DOHH2 (cell line): ENCODE data around the gene COA8.

ENCODE experiments used
- H3F3A ChIP-seq: fragments of 200-600 bp; sonication (generic), shearing (Covaris generic); 2 replicates; pipeline ENCODE4 v1.6.0; 2016; ENCODE audit warnings: antibody characterized with exemption, mild to moderate bottlenecking; ENCODE audit not compliant: control insufficient read depth, insufficient read depth
- H3K27ac ChIP-seq: fragments of 200-600 bp; sonication (generic); 2 replicates; pipeline ENCODE4 v1.5.1; 2014; ENCODE audit warnings: low read depth, mild to moderate bottlenecking, low read length, moderate library complexity
- H3K27me3 ChIP-seq: fragments of 200-600 bp; sonication (generic); 2 replicates; pipeline ENCODE4 v1.6.1; 2014; ENCODE audit warnings: mild to moderate bottlenecking, low read length, mixed read lengths; ENCODE audit not compliant: control insufficient read depth
- H3K36me3 ChIP-seq: fragments of 200-600 bp; sonication (generic); 2 replicates; pipeline ENCODE4 v1.6.1; 2014; ENCODE audit warnings: mild to moderate bottlenecking, low read length, moderate library complexity, mixed read lengths; ENCODE audit not compliant: control insufficient read depth
- H3K4me1 ChIP-seq: fragments of 200-600 bp; sonication (generic); 2 replicates; pipeline ENCODE4 v1.6.1; 2014; ENCODE audit warnings: mild to moderate bottlenecking, low read length, mixed read lengths; ENCODE audit not compliant: control insufficient read depth
- H3K4me2 ChIP-seq: fragments of 200-600 bp; sonication (generic); 2 replicates; pipeline ENCODE4 v1.6.0; 2014; ENCODE audit warnings: mild to moderate bottlenecking, low read length, moderate library complexity
- H3K4me3 ChIP-seq: fragments of 200-600 bp; sonication (generic); 2 replicates; pipeline ENCODE4 v1.5.1; 2014; ENCODE audit warnings: mild to moderate bottlenecking, low read length, mixed read lengths
- H3K79me2 ChIP-seq: fragments of 200-600 bp; sonication (generic); 2 replicates; pipeline ENCODE4 v1.6.1; 2014; ENCODE audit warnings: mild to moderate bottlenecking, low read length, mixed read lengths; ENCODE audit not compliant: control insufficient read depth
- H3K9me2 ChIP-seq: fragments of 200-600 bp; sonication (generic); replicated peaks from 2 replicates; pipeline ENCODE4 v1.6.1; 2014; ENCODE audit warnings: mild to moderate bottlenecking, low read length, mixed read lengths; ENCODE audit not compliant: control insufficient read depth
- H3K9me3 ChIP-seq: fragments of 200-600 bp; sonication (generic); 2 replicates; pipeline ENCODE4 v1.6.1; 2014; ENCODE audit warnings: antibody characterized with exemption, low read length, mixed read lengths; ENCODE audit not compliant: control insufficient read depth, insufficient read depth
- H4K20me1 ChIP-seq: fragments of 200-600 bp; sonication (generic); 2 replicates; pipeline ENCODE4 v1.6.0; 2014; ENCODE audit warnings: low read depth, mild to moderate bottlenecking, antibody characterized with exemption, low read length, moderate library complexity; ENCODE audit not compliant: control insufficient read depth, insufficient read depth
- CTCF ChIP-seq: fragments of 200-600 bp; sonication (generic); IDR thresholded peaks from one replicate; pipeline ENCODE4 v1.5.1; 2014; ENCODE audit warnings: antibody characterized with exemption, mild to moderate bottlenecking, low read depth, low read length; ENCODE audit not compliant: poor library complexity, severe bottlenecking
- EZH2phosphoT487 ChIP-seq: fragments of 200-600 bp; sonication (generic); IDR thresholded peaks from 2 replicates; pipeline ENCODE4 v1.6.1; 2017; ENCODE audit warnings: borderline replicate concordance, mild to moderate bottlenecking, antibody characterized with exemption, low read length, moderate library complexity, mixed read lengths

COA8 gene

DNA sequence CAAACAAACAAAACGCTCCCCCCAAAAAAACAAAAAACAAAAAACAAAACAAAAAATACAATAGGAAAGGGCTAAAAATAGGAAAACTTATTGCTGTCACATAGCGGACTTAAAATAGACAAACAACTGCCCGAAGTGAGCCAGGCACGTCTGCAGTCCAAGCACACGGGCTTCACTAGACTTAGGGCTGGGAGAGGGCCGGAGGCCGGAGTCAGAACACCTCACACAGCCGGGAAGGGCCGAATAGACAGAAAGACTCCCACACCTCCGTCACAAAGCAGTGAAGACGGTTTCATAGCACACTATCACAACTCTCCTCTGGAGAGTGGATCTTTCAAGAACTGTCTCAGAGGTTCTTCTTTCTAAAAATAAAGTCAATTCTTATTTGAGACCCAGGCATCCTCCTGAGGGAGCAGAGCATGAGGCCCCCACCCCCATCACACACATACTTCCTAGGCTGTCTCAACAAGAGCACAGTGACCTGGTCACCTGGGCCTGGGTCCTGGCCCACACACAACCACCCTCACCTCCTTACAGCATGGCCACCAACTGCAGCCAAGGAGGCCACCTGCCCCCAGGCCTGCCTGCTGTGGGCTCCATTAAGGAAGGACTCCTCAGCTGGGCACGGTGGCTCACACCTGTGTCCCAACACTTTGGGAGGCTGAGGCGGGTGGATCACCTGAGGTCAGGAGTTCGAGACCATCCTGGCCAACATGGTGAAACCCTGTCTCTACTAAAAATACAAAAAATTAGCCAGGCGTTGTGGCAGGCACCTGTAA, 7.0 kb upstream of the COA8 start:
- H3F3A ChIP-seq, result peaks cover 15% of the 10 kb centered on the region

GRCh38 chr14:103556946-103557758, 5.6 kb upstream of the COA8 start:
- no peak overlapping the region for H3K4me2 ChIP-seq
- peaks cover 42% of the 10 kb centered on the region for H4K20me1 ChIP-seq
- no peaks in the 10 kb centered on the region for H3K9me3 ChIP-seq
- H3K9me2 ChIP-seq, result no peaks in the 10 kb centered on the region
- H3K4me1 ChIP-seq, result peaks cover 16% of the 10 kb centered on the region
- H3F3A ChIP-seq, result peaks cover 17% of the 10 kb centered on the region
- H3K27ac ChIP-seq, result no peak overlapping the region
- no peaks in the 10 kb centered on the region for H3K27me3 ChIP-seq
- peaks cover 43% of the 10 kb centered on the region for H3K36me3 ChIP-seq
- no peak for TF ChIP-seq EZH2phosphoT487
- no peak overlapping the region for H3K4me3 ChIP-seq
- peaks cover 68% of the 10 kb centered on the region for H3K79me2 ChIP-seq

More for the DNA sequence above, 7.0 kb upstream of the COA8 start:
- peaks cover 54% of the 10 kb centered on the region for H3K79me2 ChIP-seq
- TF ChIP-seq CTCF, result no peak
- no peak for TF ChIP-seq EZH2phosphoT487
- no peaks in the 10 kb centered on the region for H3K27me3 ChIP-seq
- H3K4me3 ChIP-seq, result no peak overlapping the region
- H3K36me3 ChIP-seq, result peaks cover 36% of the 10 kb centered on the region
- H4K20me1 ChIP-seq, result peaks cover 35% of the 10 kb centered on the region
- no peak overlapping the region for H3K4me2 ChIP-seq
- H3K4me1 ChIP-seq, result peaks cover 10% of the 10 kb centered on the region
- H3K27ac ChIP-seq, result no peak overlapping the region
- no peaks in the 10 kb centered on the region for H3K9me2 ChIP-seq
- H3K9me3 ChIP-seq, result no peaks in the 10 kb centered on the region

- H3K27me3 ChIP-seq, result no peaks in the 10 kb centered on the region
- H3K27ac ChIP-seq, result no peak overlapping the region
- no peak for TF ChIP-seq EZH2phosphoT487
- no peak for TF ChIP-seq CTCF
- H4K20me1 ChIP-seq, result peaks cover 42% of the 10 kb centered on the region
- peaks cover 76% of the 10 kb centered on the region for H3K79me2 ChIP-seq
- H3K4me1 ChIP-seq, result peaks cover 16% of the 10 kb centered on the region
- peaks cover 45% of the 10 kb centered on the region for H3K36me3 ChIP-seq
- H3K9me3 ChIP-seq, result no peaks in the 10 kb centered on the region
- peaks cover 17% of the 10 kb centered on the region for H3F3A ChIP-seq
- H3K4me2 ChIP-seq, result no peak overlapping the region
- no peak overlapping the region for H3K4me3 ChIP-seq
- no peaks in the 10 kb centered on the region for H3K9me2 ChIP-seq
These were observed 4.5 kb upstream of the COA8 start for GRCh38 chr14:103558071-103558882.
